NCI-H774 (cell line): ENCODE results near the gene AP2M1.
"Not testable (repeated sequence)": the region's sequence is repeated elsewhere in the genome, so short reads cannot be mapped to it uniquely, and the experiment has no call there.

Experiments
- DNase-seq: peaks from one replicate; lab custom pipeline; 2025; lab: John Stamatoyannopoulos, UW

AP2M1 gene

GRCh38 chr3:184174646-184175492 lies at the start of gene AP2M1:
Gene AP2M1, plus strand, starts transcription at chr3:184174855. Its CDS starts 2,139 bp downstream, at chr3:184176994.
- DNase-seq: peak; percentile 100

GRCh38 chr3:184126006-184126405 lies 48.6 kb upstream of the AP2M1 start:
- DNase-seq: no peak

- DNase-seq: peak; percentile 68
Observed at GRCh38 chr3:184129012-184129411, 45.6 kb upstream of the AP2M1 start.

GRCh38 chr3:184132945-184133344 lies 41.7 kb upstream of the AP2M1 start:
- DNase-seq: no peak

- peak; percentile 87 for DNase-seq
Observed at GRCh38 chr3:184133840-184134745, 40.6 kb upstream of the AP2M1 start.

GRCh38 chr3:184134746-184135148 lies 39.9 kb upstream of the AP2M1 start:
- peak; percentile 68 for DNase-seq

GRCh38 chr3:184135149-184135910 lies 39.3 kb upstream of the AP2M1 start, which contains the start of gene EIF2B5:
Gene EIF2B5, plus strand, starts transcription at chr3:184135358. Its CDS starts 28 bp downstream, at chr3:184135386.
- DNase-seq: peak; percentile 98

- no peak for DNase-seq
Observed at GRCh38 chr3:184135911-184136260, 38.8 kb upstream of the AP2M1 start.

- no peak for DNase-seq
Observed at GRCh38 chr3:184140436-184140835, 34.2 kb upstream of the AP2M1 start.

GRCh38 chr3:184142199-184142598 lies 32.5 kb upstream of the AP2M1 start:
- no peak for DNase-seq

GRCh38 chr3:184143327-184143726 lies 31.3 kb upstream of the AP2M1 start:
- DNase-seq: no peak

- no peak for DNase-seq
Observed at GRCh38 chr3:184144505-184144904, 30.1 kb upstream of the AP2M1 start.

- DNase-seq: peak; percentile 75
Observed at GRCh38 chr3:184145111-184145524, 29.5 kb upstream of the AP2M1 start.

- DNase-seq: no peak
Observed at GRCh38 chr3:184145751-184146270, 28.8 kb upstream of the AP2M1 start.

- no peak for DNase-seq
Observed at GRCh38 chr3:184148076-184148475, 26.6 kb upstream of the AP2M1 start.

- no peak for DNase-seq
Observed at GRCh38 chr3:184149123-184149522, 25.5 kb upstream of the AP2M1 start.

GRCh38 chr3:184149770-184150169 lies 24.9 kb upstream of the AP2M1 start:
- not testable (repeated sequence) for DNase-seq

GRCh38 chr3:184154885-184155643 lies 19.6 kb upstream of the AP2M1 start, which contains the start of gene DVL3:
Gene DVL3, plus strand, starts transcription at chr3:184155377. Its CDS starts 259 bp downstream, at chr3:184155636.
- DNase-seq: peak; percentile 83

- DNase-seq: peak; percentile 44
Observed at GRCh38 chr3:184155644-184156521, 18.8 kb upstream of the AP2M1 start.

- DNase-seq: no peak
Observed at GRCh38 chr3:184156522-184156955, 18.1 kb upstream of the AP2M1 start.
